Measurements from ENCODE around the gene HNRNPR.

DNA sequence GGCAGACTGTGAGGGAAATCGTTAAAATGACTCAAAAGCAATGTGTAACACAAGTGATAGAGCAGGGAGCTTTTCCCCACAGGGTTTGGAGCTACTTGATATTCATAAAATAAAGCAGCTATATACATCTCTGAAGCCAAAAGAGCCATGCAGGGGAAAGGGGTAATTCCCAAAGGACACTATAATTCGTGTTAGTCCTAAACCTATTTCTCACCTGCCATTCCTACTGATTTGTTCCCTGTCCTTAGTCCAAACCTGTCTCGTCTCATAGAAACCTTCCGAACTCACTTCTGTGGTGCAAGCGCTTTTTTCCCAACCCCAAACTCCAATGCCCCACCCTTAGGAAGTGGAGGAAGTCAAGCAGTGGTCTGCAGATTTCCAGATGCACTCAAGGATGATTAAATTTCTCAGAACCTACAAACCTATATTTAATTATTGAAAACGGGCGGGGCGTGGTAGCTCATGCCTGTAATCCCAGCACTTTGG lies 946 bp upstream of the HNRNPR start:
- no peak for TF ChIP-seq CTCF (IDR thresholded peaks at IDR 0.05)
- no peak for TF ChIP-seq POLR2A (IDR thresholded peaks at IDR 0.05)

All from sigmoid colon (tissue), 3 donors.